Measurements from ENCODE around the gene MAMSTR.

The MAMSTR gene

GRCh38 chr19:48672994-48673393 is 46.5 kb downstream of the MAMSTR start, which contains the start of gene NTN5:
Gene NTN5, minus strand, starts transcription at chr19:48673017. Its CDS starts 2,031 bp downstream, at chr19:48670986.
- no peaks in the 10 kb centered on the region for H3K36me3 ChIP-seq (ENCODE audit: control insufficient read depth, low read length)
- no peaks in the 10 kb centered on the region for H3K27me3 ChIP-seq (ENCODE audit: control insufficient read depth, low read length)
- H3K4me3 ChIP-seq (ENCODE audit: low read length), result no peak within 1 kb of the TSS
- peaks cover 9% of the 10 kb centered on the region for H3K4me1 ChIP-seq (ENCODE audit: control insufficient read depth, low read length)
- no peaks in the 10 kb centered on the region for H3K79me2 ChIP-seq (ENCODE audit: control insufficient read depth, low read length)
- H3K4me2 ChIP-seq (ENCODE audit: low read length), result no peak within 1 kb of the TSS
- no peaks in the 10 kb centered on the region for H3F3A ChIP-seq (ENCODE audit: control insufficient read depth, insufficient read depth)
- peaks cover 5% of the 10 kb centered on the region; the same call in 1 of the 2 replicates for H3K9me3 ChIP-seq (ENCODE audit: control insufficient read depth, insufficient read depth, low read length)
- no peak within 1 kb of the TSS for H3K27ac ChIP-seq (ENCODE audit: low read depth, low read length)
- no peaks in the 10 kb centered on the region for H3K9me2 ChIP-seq (replicated peaks; ENCODE audit: control insufficient read depth, low read length)
- H4K20me1 ChIP-seq (ENCODE audit: control insufficient read depth, insufficient read depth, low read depth, low read length), result no peaks in the 10 kb centered on the region
- TF ChIP-seq CTCF (IDR thresholded peaks at IDR 0.05; ENCODE audit: low read depth, low read length, poor library complexity, severe bottlenecking) (no peak), EZH2phosphoT487 (IDR thresholded peaks at IDR 0.05; ENCODE audit: borderline replicate concordance, low read length) (no peak)

- H3K4me3 ChIP-seq (ENCODE audit: low read length), result no peak overlapping the region
- H3K9me2 ChIP-seq (replicated peaks; ENCODE audit: control insufficient read depth, low read length), result no peaks in the 10 kb centered on the region
- H3K9me3 ChIP-seq (ENCODE audit: control insufficient read depth, insufficient read depth, low read length), result peaks cover 5% of the 10 kb centered on the region; the same call in 1 of the 2 replicates
- H3K4me2 ChIP-seq (ENCODE audit: low read length), result no peak overlapping the region
- H3K79me2 ChIP-seq (ENCODE audit: control insufficient read depth, low read length), result no peaks in the 10 kb centered on the region
- TF ChIP-seq EZH2phosphoT487 (IDR thresholded peaks at IDR 0.05; ENCODE audit: borderline replicate concordance, low read length) (no peak), CTCF (IDR thresholded peaks at IDR 0.05; ENCODE audit: low read depth, low read length, poor library complexity, severe bottlenecking) (no peak)
- no peak overlapping the region for H3K27ac ChIP-seq (ENCODE audit: low read depth, low read length)
- no peaks in the 10 kb centered on the region for H3K27me3 ChIP-seq (ENCODE audit: control insufficient read depth, low read length)
- peaks cover 9% of the 10 kb centered on the region for H3K4me1 ChIP-seq (ENCODE audit: control insufficient read depth, low read length)
- no peaks in the 10 kb centered on the region for H3F3A ChIP-seq (ENCODE audit: control insufficient read depth, insufficient read depth)
- H3K36me3 ChIP-seq (ENCODE audit: control insufficient read depth, low read length), result no peaks in the 10 kb centered on the region
- no peaks in the 10 kb centered on the region for H4K20me1 ChIP-seq (ENCODE audit: control insufficient read depth, insufficient read depth, low read depth, low read length)
Measured at GRCh38 chr19:48671446-48671995, 48.0 kb downstream of the MAMSTR start.

DNA sequence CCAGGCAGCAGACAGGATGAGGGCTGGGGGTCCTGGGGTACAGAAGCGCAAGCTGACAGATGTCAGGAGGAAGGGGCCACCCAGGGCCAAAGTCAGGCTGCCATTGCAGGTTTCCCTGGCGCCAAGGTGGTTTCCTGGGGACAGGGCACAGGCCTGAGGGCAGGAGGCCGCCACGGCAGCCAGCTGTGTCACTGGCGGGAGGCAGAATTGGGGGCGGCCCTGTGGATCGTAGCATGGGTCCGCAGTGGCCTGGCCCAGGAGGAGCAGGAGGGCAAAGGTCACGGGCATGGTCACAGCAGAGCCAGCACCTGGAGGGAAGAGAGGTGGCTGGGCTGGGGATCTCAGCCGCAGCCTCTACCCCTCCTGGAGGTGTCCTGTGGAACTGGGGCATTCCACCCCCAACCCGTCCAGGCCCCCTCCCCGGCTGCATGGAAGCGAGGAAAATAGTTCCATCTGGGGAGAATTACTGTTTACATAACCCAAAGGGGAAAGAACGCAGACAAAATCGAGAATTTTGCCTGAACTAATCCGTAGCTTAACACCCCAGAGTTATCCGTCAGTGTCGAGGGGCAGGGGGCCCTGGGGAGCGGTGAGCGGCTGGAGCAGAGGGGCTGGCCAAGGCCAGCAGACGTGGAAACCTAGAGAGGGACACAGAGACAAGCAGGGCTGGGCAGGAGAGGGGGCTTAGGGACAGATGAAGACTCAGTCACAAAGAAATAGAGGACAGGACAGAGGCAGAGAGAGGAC is 48.7 kb downstream of the MAMSTR start:
- Histone ChIP-seq H3K36me3 (ENCODE audit: control insufficient read depth, low read length) (no peaks in the 10 kb centered on the region), H3K27me3 (ENCODE audit: control insufficient read depth, low read length) (no peaks in the 10 kb centered on the region), H3K9me3 (ENCODE audit: control insufficient read depth, insufficient read depth, low read length) (peaks cover 5% of the 10 kb centered on the region; the same call in 1 of the 2 replicates), H3F3A (ENCODE audit: control insufficient read depth, insufficient read depth) (no peaks in the 10 kb centered on the region), H3K4me1 (ENCODE audit: control insufficient read depth, low read length) (peaks cover 9% of the 10 kb centered on the region), H3K4me2 (ENCODE audit: low read length) (no peak overlapping the region), H3K9me2 (replicated peaks; ENCODE audit: control insufficient read depth, low read length) (no peaks in the 10 kb centered on the region), H4K20me1 (ENCODE audit: control insufficient read depth, insufficient read depth, low read depth, low read length) (no peaks in the 10 kb centered on the region), H3K27ac (ENCODE audit: low read depth, low read length) (no peak overlapping the region), H3K4me3 (ENCODE audit: low read length) (no peak overlapping the region), H3K79me2 (ENCODE audit: control insufficient read depth, low read length) (no peaks in the 10 kb centered on the region)
- TF ChIP-seq EZH2phosphoT487 (IDR thresholded peaks at IDR 0.05; ENCODE audit: borderline replicate concordance, low read length) (no peak), CTCF (IDR thresholded peaks at IDR 0.05; ENCODE audit: low read depth, low read length, poor library complexity, severe bottlenecking) (no peak)

Measured in DOHH2 (cell line).